Measurements from ENCODE around the gene NR3C2. TPM values are rescaled to one million over a fixed set of nuclear protein-coding genes. Genes with fewer than 3 reads are reported as not detected.
"Not testable (repeated sequence)": the region's sequence is repeated elsewhere in the genome, so short reads cannot be mapped to it uniquely, and the experiment has no call there.

Gene NR3C2
- total RNA-seq, 2 donors from 2014 or later = 7.1 to 7.8 TPM

- Mint-ChIP-seq H3K4me1 (peaks cover 5% of the 10 kb centered on the region), H3K27me3 (no peaks in the 10 kb centered on the region), H3K9me3 (no peaks in the 10 kb centered on the region), H3K36me3 (ENCODE audit: low read depth) (no peaks in the 10 kb centered on the region), H3K27ac (no peak overlapping the region), H3K4me3 (no peak overlapping the region)
- ATAC-seq (replicated peaks) = no peak
These were observed 236.7 kb downstream of the NR3C2 start for GRCh38 chr4:148205476-148205875.

- no peak overlapping the region for H3K27ac Mint-ChIP-seq
- no peaks in the 10 kb centered on the region for H3K9me3 Mint-ChIP-seq
- no peak for ATAC-seq (replicated peaks)
- peaks cover 5% of the 10 kb centered on the region for H3K4me1 Mint-ChIP-seq
- H3K4me3 Mint-ChIP-seq = no peak overlapping the region
- no peaks in the 10 kb centered on the region for H3K36me3 Mint-ChIP-seq (ENCODE audit: low read depth)
- H3K27me3 Mint-ChIP-seq = no peaks in the 10 kb centered on the region
These were observed 237.3 kb downstream of the NR3C2 start for GRCh38 chr4:148204892-148205291.

- no peaks in the 10 kb centered on the region for H3K27me3 Mint-ChIP-seq
- no peaks in the 10 kb centered on the region for H3K9me3 Mint-ChIP-seq
- H3K36me3 Mint-ChIP-seq (ENCODE audit: low read depth) = no peaks in the 10 kb centered on the region
- H3K27ac Mint-ChIP-seq = no peak overlapping the region
- no peak for ATAC-seq (replicated peaks)
- peaks cover 5% of the 10 kb centered on the region for H3K4me1 Mint-ChIP-seq
- H3K4me3 Mint-ChIP-seq = no peak overlapping the region
These were observed 238.0 kb downstream of the NR3C2 start for GRCh38 chr4:148204171-148204570.

- H3K27me3 Mint-ChIP-seq = no peaks in the 10 kb centered on the region
- no peaks in the 10 kb centered on the region for H3K9me3 Mint-ChIP-seq
- no peak overlapping the region for H3K4me3 Mint-ChIP-seq
- H3K4me1 Mint-ChIP-seq = peaks cover 5% of the 10 kb centered on the region
- no peak for ATAC-seq (replicated peaks)
- H3K27ac Mint-ChIP-seq = no peak overlapping the region
- H3K36me3 Mint-ChIP-seq (ENCODE audit: low read depth) = no peaks in the 10 kb centered on the region
These were observed 238.9 kb downstream of the NR3C2 start for GRCh38 chr4:148203056-148203898.

GRCh38 chr4:148200960-148201359, 241.3 kb downstream of the NR3C2 start:
- Mint-ChIP-seq H3K4me1 (peaks cover 5% of the 10 kb centered on the region), H3K27me3 (no peaks in the 10 kb centered on the region), H3K9me3 (no peaks in the 10 kb centered on the region), H3K4me3 (no peak overlapping the region), H3K27ac (no peak overlapping the region), H3K36me3 (ENCODE audit: low read depth) (no peaks in the 10 kb centered on the region)
- ATAC-seq (replicated peaks) = no peak

DNA sequence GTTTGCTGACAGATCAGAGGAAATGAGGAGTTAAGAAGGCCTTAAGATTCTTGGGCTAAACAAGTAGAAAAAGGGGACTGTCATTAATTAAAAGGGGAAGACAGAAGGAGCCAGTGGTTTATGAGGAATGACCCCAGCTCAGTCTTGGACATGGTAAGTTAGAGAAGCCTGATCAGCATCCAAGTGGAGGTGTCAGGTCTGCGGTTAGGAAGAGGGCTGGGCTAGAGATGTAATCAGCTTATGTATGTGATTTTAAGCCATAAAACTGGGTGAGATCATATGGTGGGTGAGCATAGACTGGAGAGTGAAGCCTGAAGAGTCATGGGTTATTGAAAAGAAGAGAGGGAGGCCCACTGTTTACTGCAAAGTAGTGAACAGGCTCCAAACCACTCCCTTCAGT, 246.1 kb downstream of the NR3C2 start:
- H3K4me1 Mint-ChIP-seq = no peaks in the 10 kb centered on the region
- peaks cover 35% of the 10 kb centered on the region for H3K36me3 Mint-ChIP-seq (ENCODE audit: low read depth)
- no peak overlapping the region for H3K27ac Mint-ChIP-seq
- no peak overlapping the region for H3K4me3 Mint-ChIP-seq
- peak; percentile 23 for ATAC-seq (replicated peaks)
- no peaks in the 10 kb centered on the region for H3K9me3 Mint-ChIP-seq
- H3K27me3 Mint-ChIP-seq = no peaks in the 10 kb centered on the region

DNA sequence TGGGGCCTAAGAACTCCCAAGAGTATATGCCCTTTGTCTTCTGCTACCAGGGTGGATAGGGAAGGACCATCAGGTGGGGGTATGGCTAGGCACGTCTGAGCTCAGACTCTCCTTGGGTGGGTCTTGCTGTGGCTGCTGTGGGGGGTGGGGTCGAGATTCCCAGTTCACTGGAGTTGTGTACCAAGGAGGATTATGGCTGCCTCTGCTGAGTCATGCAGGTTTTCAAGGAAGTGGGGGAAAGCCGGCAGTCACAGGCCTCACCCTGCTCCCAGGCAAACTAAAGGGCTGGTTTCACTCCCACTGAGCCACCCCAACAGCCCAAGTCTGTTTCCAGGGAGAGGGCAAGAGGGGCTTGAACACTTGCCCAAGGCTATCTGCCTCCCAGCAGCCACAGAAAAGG, 249.7 kb downstream of the NR3C2 start:
- H3K27ac Mint-ChIP-seq = no peak overlapping the region
- no peak overlapping the region for H3K4me3 Mint-ChIP-seq
- H3K4me1 Mint-ChIP-seq = no peaks in the 10 kb centered on the region
- peaks cover 4% of the 10 kb centered on the region for H3K9me3 Mint-ChIP-seq
- ATAC-seq (replicated peaks) = no peak
- H3K27me3 Mint-ChIP-seq = no peaks in the 10 kb centered on the region
- H3K36me3 Mint-ChIP-seq (ENCODE audit: low read depth) = peaks cover 38% of the 10 kb centered on the region

DNA sequence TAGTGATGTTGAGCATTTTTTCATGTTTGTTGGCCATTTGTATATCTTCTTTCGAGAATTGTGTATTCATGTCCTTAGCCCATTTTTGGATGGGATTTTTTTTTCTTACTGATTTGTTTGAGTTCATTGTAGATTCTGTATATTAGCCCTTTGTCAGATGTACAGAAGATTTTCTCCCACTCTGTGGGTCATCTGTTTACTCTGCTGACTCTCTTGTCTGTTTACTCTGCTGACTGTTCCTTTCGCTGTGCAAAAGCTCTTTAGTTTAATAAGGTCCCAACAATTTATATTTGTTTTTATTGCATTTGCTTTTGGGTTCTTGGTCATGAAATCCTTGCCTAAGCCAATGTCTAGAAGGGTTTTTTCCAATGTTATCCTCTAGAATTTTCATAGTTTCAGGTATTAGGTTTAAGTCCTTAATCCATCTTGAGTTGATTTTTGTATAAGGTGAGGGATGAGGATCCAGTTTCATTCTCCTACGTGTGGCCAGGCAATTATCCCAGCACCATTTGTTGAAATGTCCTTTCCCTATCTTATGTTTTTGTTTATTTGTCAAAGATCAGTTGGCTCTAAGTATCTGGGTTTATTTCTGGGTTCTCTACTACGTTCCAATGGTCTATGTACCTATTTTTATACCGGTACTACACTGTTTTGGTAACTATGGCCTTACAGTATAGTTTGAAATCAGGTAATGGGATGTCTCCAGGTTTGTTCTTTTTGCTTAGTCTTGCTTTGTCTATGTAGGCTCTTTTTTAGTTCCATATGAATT, 254.6 kb downstream of the NR3C2 start:
- ATAC-seq (replicated peaks); H3K27me3 Mint-ChIP-seq; H3K9me3 Mint-ChIP-seq; H3K4me3 Mint-ChIP-seq; H3K4me1 Mint-ChIP-seq; H3K27ac Mint-ChIP-seq: not testable (repeated sequence)
- H3K36me3 Mint-ChIP-seq (ENCODE audit: low read depth) = peaks cover 23% of the 10 kb centered on the region

- Mint-ChIP-seq H3K27ac (no peak overlapping the region), H3K4me1 (peaks cover 6% of the 10 kb centered on the region), H3K36me3 (ENCODE audit: low read depth) (peaks cover 5% of the 10 kb centered on the region), H3K27me3 (no peaks in the 10 kb centered on the region), H3K4me3 (no peak overlapping the region), H3K9me3 (peaks cover 2% of the 10 kb centered on the region)
- ATAC-seq (replicated peaks) = peak; percentile 32
These were observed 257.3 kb downstream of the NR3C2 start for GRCh38 chr4:148184922-148185321.

- Mint-ChIP-seq H3K36me3 (ENCODE audit: low read depth) (peaks cover 5% of the 10 kb centered on the region), H3K9me3 (no peaks in the 10 kb centered on the region), H3K4me1 (peaks cover 6% of the 10 kb centered on the region), H3K4me3 (no peak overlapping the region), H3K27ac (no peak overlapping the region), H3K27me3 (no peaks in the 10 kb centered on the region)
- no peak for ATAC-seq (replicated peaks)
These were observed 259.8 kb downstream of the NR3C2 start for GRCh38 chr4:148182230-148182911.

DNA sequence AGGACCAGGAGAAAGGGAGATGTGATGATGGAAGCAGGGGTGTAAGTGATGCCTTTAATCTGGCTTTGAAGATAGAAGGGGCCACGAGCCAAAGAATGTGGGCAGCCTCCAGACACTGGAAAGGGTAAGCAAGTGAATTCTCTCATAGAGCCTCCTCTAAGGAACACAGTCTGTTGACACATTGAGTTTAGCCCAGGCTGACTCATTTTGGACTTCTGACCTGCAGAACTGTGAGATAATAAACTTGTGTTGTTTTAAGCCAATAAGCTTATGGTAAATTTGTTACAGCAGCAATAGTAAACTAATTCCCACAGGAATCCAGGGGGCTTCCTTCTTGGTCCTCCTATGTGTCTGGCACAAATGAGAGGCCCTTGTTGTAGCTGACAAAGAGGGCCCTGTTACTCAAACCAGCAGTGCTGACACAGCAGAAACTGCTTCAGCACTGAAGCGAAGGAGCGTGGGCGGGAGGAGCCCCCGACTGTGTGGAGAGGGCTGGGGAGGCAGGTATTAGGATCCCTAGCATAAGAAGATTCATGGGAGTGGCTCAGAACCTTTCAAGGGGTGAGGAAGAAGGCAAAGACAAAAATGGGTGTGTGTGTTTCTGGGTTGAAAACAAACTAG, 268.7 kb downstream of the NR3C2 start:
- Mint-ChIP-seq H3K4me3 (no peak overlapping the region), H3K36me3 (ENCODE audit: low read depth) (no peaks in the 10 kb centered on the region), H3K27ac (no peak overlapping the region), H3K4me1 (peaks cover 7% of the 10 kb centered on the region), H3K9me3 (peaks cover 3% of the 10 kb centered on the region), H3K27me3 (no peaks in the 10 kb centered on the region)
- no peak for ATAC-seq (replicated peaks)

GRCh38 chr4:148171596-148171995, 270.6 kb downstream of the NR3C2 start:
- Mint-ChIP-seq H3K9me3 (peaks cover 3% of the 10 kb centered on the region), H3K4me1 (peaks cover 7% of the 10 kb centered on the region), H3K27me3 (no peaks in the 10 kb centered on the region), H3K27ac (no peak overlapping the region), H3K36me3 (ENCODE audit: low read depth) (no peaks in the 10 kb centered on the region), H3K4me3 (no peak overlapping the region)
- ATAC-seq (replicated peaks) = no peak

DNA sequence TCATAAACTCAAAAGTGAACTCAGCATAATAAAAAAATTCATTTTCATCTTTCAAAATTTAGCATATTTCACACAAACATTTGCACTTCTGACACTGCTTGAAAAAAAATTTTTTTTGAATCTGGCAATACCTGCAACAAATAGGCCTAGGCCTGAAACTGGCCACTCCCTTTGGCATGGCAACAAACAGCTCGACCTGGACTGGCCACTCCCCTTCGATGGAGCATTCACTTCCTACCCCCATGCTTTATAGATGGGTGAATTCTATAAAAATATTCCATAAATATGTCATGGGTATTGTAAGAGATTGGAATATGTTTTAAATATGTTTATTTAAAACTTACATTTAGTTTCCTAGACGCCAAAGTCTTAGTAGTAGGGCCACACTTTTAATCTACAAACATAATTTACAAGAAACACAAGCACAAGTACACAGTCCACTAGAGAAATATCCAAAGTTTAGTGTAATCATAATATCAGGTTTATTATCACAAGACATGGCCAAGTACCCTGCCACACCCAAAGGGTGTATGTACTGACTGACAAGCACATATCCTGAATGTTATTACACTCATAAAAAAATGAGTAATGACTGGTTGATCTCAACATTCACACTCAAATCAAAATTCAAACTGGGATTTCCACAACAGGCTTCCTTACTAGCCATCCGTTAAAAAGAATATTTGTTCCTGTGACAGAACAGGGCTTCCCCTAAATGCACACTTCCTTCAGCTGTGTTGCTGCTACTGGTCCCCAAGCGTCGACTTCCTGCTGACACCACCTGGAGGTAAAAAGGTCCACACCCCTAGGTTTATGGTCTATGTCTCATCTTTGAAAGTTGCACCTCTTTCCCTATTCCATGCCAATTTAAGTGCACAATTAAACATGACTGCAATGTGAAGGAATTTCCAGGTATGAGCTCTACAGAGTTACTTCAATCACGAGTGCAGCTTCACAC, 271.5 kb downstream of the NR3C2 start:
- Mint-ChIP-seq H3K4me1 (peaks cover 7% of the 10 kb centered on the region), H3K27me3 (no peaks in the 10 kb centered on the region), H3K4me3 (no peak overlapping the region), H3K36me3 (ENCODE audit: low read depth) (no peaks in the 10 kb centered on the region), H3K9me3 (peaks cover 3% of the 10 kb centered on the region), H3K27ac (no peak overlapping the region)
- ATAC-seq (replicated peaks) = peak; percentile 48

Measured in activated T-helper 17 cell treated with anti-CD3 and anti-CD28 coated beads, Interleukin-2, amount 50 U/mL, for 72 hours (primary cell).